Ovary (tissue), 3 donors: ENCODE results near the gene BOLL.
A peak's percentile ranks its signal among the peaks of the same experiment; 100 is the strongest.

Experiments used
- POLR2A ChIP-seq: fragments of 450-650 bp; IDR thresholded peaks from one replicate; pipeline ENCODE4 v1.6.1; 2017; ENCODE audit warnings: antibody characterized with exemption, mild to moderate bottlenecking, moderate library complexity
- TF ChIP-seq, protein P1 (sequence below), 3 donors: fragments of 450-650 bp in 2 of 3; fragments of 200-600 bp in 1 of 3; IDR thresholded peaks; one replicate each; pipeline versions ENCODE4 v1.5.1 to v1.8.0; 2016 to 2022; ENCODE audit warnings: antibody characterized with exemption in 3 of 3, mild to moderate bottlenecking in 1 of 3
- donor health status: DM: no; HTN: no; CAD: no.

DNA sequence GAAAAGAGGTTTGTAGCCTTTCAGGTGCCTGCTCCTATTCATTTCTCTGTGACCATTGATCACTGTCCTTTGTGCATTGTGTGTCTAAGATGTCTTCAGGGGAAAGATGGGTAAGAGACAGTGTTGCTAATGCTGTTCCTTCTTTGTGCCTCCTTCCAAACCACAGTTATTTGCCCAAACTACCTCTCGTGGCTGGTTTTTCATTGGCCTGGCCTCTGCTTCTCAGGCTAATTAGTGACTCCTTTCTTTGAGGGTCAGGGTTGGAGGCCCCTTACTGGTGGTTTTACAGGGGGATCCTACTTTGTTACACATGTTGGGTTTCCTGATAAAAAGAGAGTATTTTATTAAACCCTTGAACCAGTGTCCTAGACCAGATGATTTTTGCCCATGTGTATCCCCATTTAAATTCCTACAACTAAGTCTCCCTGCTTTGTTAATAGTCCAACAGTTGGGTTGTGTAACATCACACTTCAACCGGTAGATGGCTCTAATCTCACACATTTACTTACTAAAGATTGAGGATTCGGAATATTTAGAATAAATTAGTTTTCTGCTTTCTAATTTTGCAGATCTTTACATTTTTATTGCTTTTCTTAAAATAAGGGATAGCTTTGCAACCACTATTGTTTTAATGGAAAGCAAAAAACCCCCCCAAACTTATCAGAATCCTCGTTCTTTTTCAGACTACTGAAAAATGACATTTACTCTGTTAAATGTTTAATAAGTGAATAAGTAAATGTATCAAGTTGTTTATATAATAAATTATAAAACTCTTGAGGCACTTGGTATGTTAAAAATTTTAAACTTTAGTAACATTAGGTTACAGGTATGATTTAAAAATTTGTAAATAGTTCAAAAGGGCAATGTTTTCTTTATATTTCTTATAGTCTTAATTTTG lies 77.6 kb downstream of the BOLL start:
- TF ChIP-seq, protein P1, sequence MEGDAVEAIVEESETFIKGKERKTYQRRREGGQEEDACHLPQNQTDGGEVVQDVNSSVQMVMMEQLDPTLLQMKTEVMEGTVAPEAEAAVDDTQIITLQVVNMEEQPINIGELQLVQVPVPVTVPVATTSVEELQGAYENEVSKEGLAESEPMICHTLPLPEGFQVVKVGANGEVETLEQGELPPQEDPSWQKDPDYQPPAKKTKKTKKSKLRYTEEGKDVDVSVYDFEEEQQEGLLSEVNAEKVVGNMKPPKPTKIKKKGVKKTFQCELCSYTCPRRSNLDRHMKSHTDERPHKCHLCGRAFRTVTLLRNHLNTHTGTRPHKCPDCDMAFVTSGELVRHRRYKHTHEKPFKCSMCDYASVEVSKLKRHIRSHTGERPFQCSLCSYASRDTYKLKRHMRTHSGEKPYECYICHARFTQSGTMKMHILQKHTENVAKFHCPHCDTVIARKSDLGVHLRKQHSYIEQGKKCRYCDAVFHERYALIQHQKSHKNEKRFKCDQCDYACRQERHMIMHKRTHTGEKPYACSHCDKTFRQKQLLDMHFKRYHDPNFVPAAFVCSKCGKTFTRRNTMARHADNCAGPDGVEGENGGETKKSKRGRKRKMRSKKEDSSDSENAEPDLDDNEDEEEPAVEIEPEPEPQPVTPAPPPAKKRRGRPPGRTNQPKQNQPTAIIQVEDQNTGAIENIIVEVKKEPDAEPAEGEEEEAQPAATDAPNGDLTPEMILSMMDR (IDR thresholded peaks at IDR 0.05), result peak; percentile 58 to 63 (median 63)
- TF ChIP-seq POLR2A, result no peak
